K562 (cell line): Measurements from ENCODE around the gene MROH8. TPM values are rescaled to one million over a fixed set of nuclear protein-coding genes. Genes with fewer than 3 reads are reported as not detected.

Source experiments
- BACH1 ChIP-seq: fragments of 200-800 bp; sonication (Bioruptor generic); IDR thresholded peaks from 2 replicates; pipeline ENCODE4 v1.6.1; 2016; ENCODE audit warnings: missing genetic modification characterization, missing compliant biosample characterization
- DPF2 ChIP-seq: fragments of 450-650 bp; IDR thresholded peaks from 2 replicates; pipeline ENCODE4 v1.6.1; 2016
- FOXA3 ChIP-seq, 2 experiments: fragments of 450-650 bp in 1 of 2; sonication (generic) in 1 of 2; formaldehyde crosslinking; IDR thresholded peaks in 1 of 2; conservative IDR thresholded peaks in 1 of 2; 2 replicates each; pipeline versions ENCODE4 v1.4.0 to v1.8.0; 2020 to 2022; ENCODE audit warnings: mild to moderate bottlenecking in 2 of 2, missing genetic modification reagents in 1 of 2
- GABPA ChIP-seq: fragments of 200-800 bp; sonication (Bioruptor generic); conservative IDR thresholded peaks from 2 replicates; pipeline ENCODE4 v1.6.1; 2016; ENCODE audit warnings: low read depth, missing genetic modification characterization, missing compliant biosample characterization
- HMG20B ChIP-seq: fragments of 250-450 bp; sonication (Bioruptor Pico); IDR thresholded peaks from 2 replicates; pipeline ENCODE4 v1.5.0; 2021; ENCODE audit warnings: mild to moderate bottlenecking
- JUN ChIP-seq, 2 experiments: sonication (generic) in 1 of 2; formaldehyde crosslinking in 1 of 2; IDR thresholded peaks; 2 replicates each; pipeline versions ENCODE4 v1.6.1 to v1.8.0; 2012 to 2022; ENCODE audit warnings: borderline replicate concordance in 2 of 2, mild to moderate bottlenecking in 2 of 2, improper control_type of control experiment in 1 of 2, low read depth in 1 of 2, low read length in 1 of 2, missing genetic modification reagents in 1 of 2
- LARP7 ChIP-seq: fragments of 450-650 bp; IDR thresholded peaks from 2 replicates; pipeline ENCODE4 v1.6.1; 2016
- MIER1 ChIP-seq: fragments of 450-650 bp; IDR thresholded peaks from 2 replicates; pipeline ENCODE4 v1.6.1; 2016; ENCODE audit warnings: antibody characterized with exemption, mild to moderate bottlenecking, low read depth
- POLR2G ChIP-seq: fragments of 200-400 bp; formaldehyde crosslinking; IDR thresholded peaks from 2 replicates; pipeline ENCODE4 v1.6.1; 2017; ENCODE audit warnings: low read depth, mild to moderate bottlenecking, antibody characterized with exemption, low read length, moderate library complexity
- SPI1 ChIP-seq: IDR thresholded peaks from 2 replicates; pipeline ENCODE4 v1.6.1; 2011; ENCODE audit warnings: low read depth, low read length, control low read depth, borderline replicate concordance
- TCF7 ChIP-seq: sonication (generic); IDR thresholded peaks from 2 replicates; pipeline ENCODE4 v1.6.1; 2016; ENCODE audit warnings: antibody characterized with exemption, borderline replicate concordance
- ZNF217 ChIP-seq: sonication (generic); formaldehyde crosslinking; IDR thresholded peaks from 2 replicates; pipeline ENCODE4 v1.8.0; 2022; ENCODE audit warnings: mild to moderate bottlenecking, missing genetic modification reagents
- polyA plus RNA-seq, 8 experiments: library from polyadenylated mRNA; depleted of rRNA in 4 of 8; stranded (reverse) in 5 of 8; unstranded in 3 of 8; fragments of >200 nt; fragmentation: Nextera tagmentation in 2 of 8; fragmentation: Illumina TruSeq in 1 of 8; extraction: Ambion mirVana in 2 of 8; extraction: Trizol in 1 of 8; gene quantifications; 2 replicates each; pipeline versions ENCODE4 v1.2.1 to v1.2.3, GENCODE V29; 2011 to 2014; ENCODE audit warnings: inconsistent platforms in 1 of 8, missing spikeins in 1 of 8
- total RNA-seq, 7 experiments: library from RNA; depleted of rRNA in 6 of 7; stranded (reverse); fragments of >200 nt in 6 of 7; fragmentation: Illumina TruSeq in 2 of 7; extraction: Trizol in 2 of 7; gene quantifications; 2 replicates each; pipeline versions ENCODE4 v1.2.1 to v1.2.3, GENCODE V29; 2011 to 2021; ENCODE audit warnings: low replicate concordance in 1 of 7
- TF ChIP-seq, protein P1 (sequence below): sonication (generic); formaldehyde crosslinking; IDR thresholded peaks from 2 replicates; pipeline ENCODE4 v1.8.1; 2022; ENCODE audit warnings: missing genetic modification reagents
- TF ChIP-seq, protein P2 (sequence below): fragments of 250-450 bp; sonication (Bioruptor Pico); IDR thresholded peaks from 2 replicates; pipeline ENCODE4 v1.8.0; 2021; ENCODE audit warnings: moderate library complexity, mild to moderate bottlenecking, inconsistent platforms
- TF ChIP-seq, protein P3 (sequence below), 2 experiments: fragments of 450-650 bp; IDR thresholded peaks; 2 replicates each; pipeline ENCODE4 v1.6.1; 2016
- TF ChIP-seq, protein P4 (sequence below): sonication (generic); formaldehyde crosslinking; IDR thresholded peaks from 2 replicates; pipeline ENCODE4 v1.9.0; 2022; ENCODE audit warnings: mild to moderate bottlenecking, missing genetic modification reagents
- TF ChIP-seq, protein P5 (sequence below), 2 experiments: fragments of 200-800 bp in 1 of 2; sonication (Bioruptor generic) in 1 of 2; sonication (generic) in 1 of 2; formaldehyde crosslinking in 1 of 2; IDR thresholded peaks in 1 of 2; conservative IDR thresholded peaks in 1 of 2; 2 replicates each; pipeline versions ENCODE4 v1.5.0 to v1.6.1; 2016 to 2020; ENCODE audit warnings: missing compliant biosample characterization in 1 of 2, missing genetic modification characterization in 1 of 2, missing genetic modification reagents in 1 of 2
- TF ChIP-seq, protein P6 (sequence below): fragments of 450-650 bp; formaldehyde crosslinking; IDR thresholded peaks from 2 replicates; pipeline ENCODE4 v1.4.0; 2020; ENCODE audit warnings: mild to moderate bottlenecking

Gene MROH8
- total and polyA plus RNA-seq, 9 of the 15 experiments (the other 6 are each of a cell fraction or from before 2014, with no cell fraction given): 0.21 to 1.5 (median 0.78) TPM

DNA sequence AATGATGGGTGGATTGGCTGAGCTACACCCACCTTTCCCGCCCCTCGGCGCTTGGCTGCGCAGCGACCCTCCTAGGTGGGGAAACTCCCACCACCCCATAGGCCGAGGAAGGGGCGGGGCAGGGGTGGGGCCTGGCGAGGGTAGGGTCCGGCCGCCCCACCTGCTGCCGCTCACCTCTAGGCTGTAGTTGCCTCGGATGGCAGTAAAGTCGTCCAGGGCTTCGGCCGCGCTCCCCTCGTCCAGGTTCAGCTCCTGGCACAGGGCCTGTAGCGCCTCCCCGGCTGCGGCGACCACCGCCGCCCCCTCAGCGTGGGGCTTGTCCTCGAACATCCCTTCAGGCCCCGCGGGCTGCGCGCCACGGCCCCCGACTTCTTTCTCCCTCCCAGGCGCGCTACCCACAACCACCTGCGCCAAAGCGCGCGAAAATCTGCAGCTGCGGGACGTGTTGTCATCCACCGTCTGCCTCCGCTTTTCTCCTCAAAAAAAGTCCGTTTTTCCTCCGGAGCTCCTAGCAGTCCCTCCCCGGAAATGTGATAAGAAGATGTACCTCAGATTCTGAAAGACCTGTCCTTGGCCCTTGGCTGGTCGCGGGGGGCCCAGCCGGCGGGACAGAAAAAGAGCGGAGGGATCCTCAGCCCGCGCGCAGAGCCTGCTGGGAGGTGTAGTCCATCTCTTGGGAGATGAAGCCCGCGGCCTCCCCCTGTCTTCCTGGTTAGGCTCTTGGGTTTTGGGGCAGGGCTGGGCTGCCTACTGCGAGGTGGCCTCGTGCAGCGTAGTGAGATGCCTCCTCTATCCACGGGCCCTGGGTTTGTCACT lies 83.5 kb downstream of the MROH8 start, which contains the start of gene RBL1 (continued):
- TF ChIP-seq JUN (IDR thresholded peaks at IDR 0.05; ENCODE audit: borderline replicate concordance, low read depth, low read length) (peak; percentile 38; the same call in 1 of the 2 replicates), JUN (CRISPR knock-in tag; IDR thresholded peaks at IDR 0.05; ENCODE audit: borderline replicate concordance) (0 out of 2 replicates have a peak, but pooled peaks have one; percentile 23), MIER1 (no peak), TCF7 (peak; percentile 76), LARP7 (peak; percentile 46; the same call in 1 of the 2 replicates), DPF2 (peak; percentile 55), BACH1 (tag) (no peak), ZNF217 (CRISPR knock-in tag) (no peak), POLR2G (peak; percentile 97), HMG20B (CRISPR knock-in tag) (no peak), FOXA3 (CRISPR knock-in tag; conservative IDR thresholded peaks at IDR 0.05 in 1 of 2, IDR thresholded peaks at IDR 0.05 in 1 of 2) (peak in 1 of 2 experiments; percentile 18; a peak in 1 of 4 replicates), GABPA (tag) (peak; percentile 72), SPI1 (no peak)
- TF ChIP-seq, protein P1, sequence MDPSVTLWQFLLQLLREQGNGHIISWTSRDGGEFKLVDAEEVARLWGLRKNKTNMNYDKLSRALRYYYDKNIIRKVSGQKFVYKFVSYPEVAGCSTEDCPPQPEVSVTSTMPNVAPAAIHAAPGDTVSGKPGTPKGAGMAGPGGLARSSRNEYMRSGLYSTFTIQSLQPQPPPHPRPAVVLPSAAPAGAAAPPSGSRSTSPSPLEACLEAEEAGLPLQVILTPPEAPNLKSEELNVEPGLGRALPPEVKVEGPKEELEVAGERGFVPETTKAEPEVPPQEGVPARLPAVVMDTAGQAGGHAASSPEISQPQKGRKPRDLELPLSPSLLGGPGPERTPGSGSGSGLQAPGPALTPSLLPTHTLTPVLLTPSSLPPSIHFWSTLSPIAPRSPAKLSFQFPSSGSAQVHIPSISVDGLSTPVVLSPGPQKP (CRISPR knock-in tag): no peak
- TF ChIP-seq, protein P2, sequence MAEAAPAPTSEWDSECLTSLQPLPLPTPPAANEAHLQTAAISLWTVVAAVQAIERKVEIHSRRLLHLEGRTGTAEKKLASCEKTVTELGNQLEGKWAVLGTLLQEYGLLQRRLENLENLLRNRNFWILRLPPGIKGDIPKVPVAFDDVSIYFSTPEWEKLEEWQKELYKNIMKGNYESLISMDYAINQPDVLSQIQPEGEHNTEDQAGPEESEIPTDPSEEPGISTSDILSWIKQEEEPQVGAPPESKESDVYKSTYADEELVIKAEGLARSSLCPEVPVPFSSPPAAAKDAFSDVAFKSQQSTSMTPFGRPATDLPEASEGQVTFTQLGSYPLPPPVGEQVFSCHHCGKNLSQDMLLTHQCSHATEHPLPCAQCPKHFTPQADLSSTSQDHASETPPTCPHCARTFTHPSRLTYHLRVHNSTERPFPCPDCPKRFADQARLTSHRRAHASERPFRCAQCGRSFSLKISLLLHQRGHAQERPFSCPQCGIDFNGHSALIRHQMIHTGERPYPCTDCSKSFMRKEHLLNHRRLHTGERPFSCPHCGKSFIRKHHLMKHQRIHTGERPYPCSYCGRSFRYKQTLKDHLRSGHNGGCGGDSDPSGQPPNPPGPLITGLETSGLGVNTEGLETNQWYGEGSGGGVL (CRISPR knock-in tag): no peak
- TF ChIP-seq, protein P3, sequence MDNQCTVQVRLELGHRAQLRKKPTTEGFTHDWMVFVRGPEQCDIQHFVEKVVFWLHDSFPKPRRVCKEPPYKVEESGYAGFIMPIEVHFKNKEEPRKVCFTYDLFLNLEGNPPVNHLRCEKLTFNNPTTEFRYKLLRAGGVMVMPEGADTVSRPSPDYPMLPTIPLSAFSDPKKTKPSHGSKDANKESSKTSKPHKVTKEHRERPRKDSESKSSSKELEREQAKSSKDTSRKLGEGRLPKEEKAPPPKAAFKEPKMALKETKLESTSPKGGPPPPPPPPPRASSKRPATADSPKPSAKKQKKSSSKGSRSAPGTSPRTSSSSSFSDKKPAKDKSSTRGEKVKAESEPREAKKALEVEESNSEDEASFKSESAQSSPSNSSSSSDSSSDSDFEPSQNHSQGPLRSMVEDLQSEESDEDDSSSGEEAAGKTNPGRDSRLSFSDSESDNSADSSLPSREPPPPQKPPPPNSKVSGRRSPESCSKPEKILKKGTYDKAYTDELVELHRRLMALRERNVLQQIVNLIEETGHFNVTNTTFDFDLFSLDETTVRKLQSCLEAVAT (IDR thresholded peaks at IDR 0.05): peak in 1 of 2 experiments; percentile 38; a peak in 1 of 4 replicates
- TF ChIP-seq, protein P4, sequence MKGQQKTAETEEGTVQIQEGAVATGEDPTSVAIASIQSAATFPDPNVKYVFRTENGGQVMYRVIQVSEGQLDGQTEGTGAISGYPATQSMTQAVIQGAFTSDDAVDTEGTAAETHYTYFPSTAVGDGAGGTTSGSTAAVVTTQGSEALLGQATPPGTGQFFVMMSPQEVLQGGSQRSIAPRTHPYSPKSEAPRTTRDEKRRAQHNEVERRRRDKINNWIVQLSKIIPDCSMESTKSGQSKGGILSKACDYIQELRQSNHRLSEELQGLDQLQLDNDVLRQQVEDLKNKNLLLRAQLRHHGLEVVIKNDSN: no peak
- TF ChIP-seq, protein P5, sequence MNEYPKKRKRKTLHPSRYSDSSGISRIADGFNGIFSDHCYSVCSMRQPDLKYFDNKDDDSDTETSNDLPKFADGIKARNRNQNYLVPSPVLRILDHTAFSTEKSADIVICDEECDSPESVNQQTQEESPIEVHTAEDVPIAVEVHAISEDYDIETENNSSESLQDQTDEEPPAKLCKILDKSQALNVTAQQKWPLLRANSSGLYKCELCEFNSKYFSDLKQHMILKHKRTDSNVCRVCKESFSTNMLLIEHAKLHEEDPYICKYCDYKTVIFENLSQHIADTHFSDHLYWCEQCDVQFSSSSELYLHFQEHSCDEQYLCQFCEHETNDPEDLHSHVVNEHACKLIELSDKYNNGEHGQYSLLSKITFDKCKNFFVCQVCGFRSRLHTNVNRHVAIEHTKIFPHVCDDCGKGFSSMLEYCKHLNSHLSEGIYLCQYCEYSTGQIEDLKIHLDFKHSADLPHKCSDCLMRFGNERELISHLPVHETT (CRISPR knock-in tag; conservative IDR thresholded peaks at IDR 0.05 in 1 of 2, IDR thresholded peaks at IDR 0.05 in 1 of 2): peak in 1 of 2 experiments; percentile 74; a peak in 2 of 4 replicates
- TF ChIP-seq, protein P6, sequence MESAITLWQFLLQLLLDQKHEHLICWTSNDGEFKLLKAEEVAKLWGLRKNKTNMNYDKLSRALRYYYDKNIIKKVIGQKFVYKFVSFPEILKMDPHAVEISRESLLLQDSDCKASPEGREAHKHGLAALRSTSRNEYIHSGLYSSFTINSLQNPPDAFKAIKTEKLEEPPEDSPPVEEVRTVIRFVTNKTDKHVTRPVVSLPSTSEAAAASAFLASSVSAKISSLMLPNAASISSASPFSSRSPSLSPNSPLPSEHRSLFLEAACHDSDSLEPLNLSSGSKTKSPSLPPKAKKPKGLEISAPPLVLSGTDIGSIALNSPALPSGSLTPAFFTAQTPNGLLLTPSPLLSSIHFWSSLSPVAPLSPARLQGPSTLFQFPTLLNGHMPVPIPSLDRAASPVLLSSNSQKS (CRISPR knock-in tag): no peak
